Sciatic nerve (tissue), 2 donors: ENCODE results near the gene ARVCF. TPM values are rescaled to one million over a fixed set of nuclear protein-coding genes. Genes with fewer than 3 reads are reported as not detected.

ENCODE experiments used
- ATAC-seq: fragments of 200-7000 bp; cut with Tn5 transposase; one replicate; pipeline ENCODE4 v1.9.1; 2020; ENCODE audit warnings: mild to moderate bottlenecking, moderate library complexity
- DNase-seq: peaks from one replicate; pipeline ENCODE4 v3.0.0-alpha.2; 2020; ENCODE audit warnings: low spot score
- intact Hi-C: fragments of 100-400 bp; cut with DNase I; formaldehyde crosslinking; loops from one replicate; pipeline ENCODE4 v1.14.2; 2022
- total RNA-seq: library from RNA; stranded (reverse); fragmentation: NEBNext Ultra II Directional; extraction: Animal tissue kit (Norgen Biotek cat#: 25700); gene quantifications from one replicate; pipeline ENCODE4 v1.2.1, GENCODE V29; 2021
- donor health status: DM: no; HTN: no; CAD: no.
- donor health status: DM: no; HTN: no; CAD: no.

ARVCF gene
- total RNA-seq: 59.4 TPM

GRCh38 chr22:20016734-20017621 is at the start of gene ARVCF:
TSS of gene ARVCF (minus strand) at chr22:20016823. CDS start at chr22:19990794, 26,029 bp downstream.
- intact Hi-C loops: no loop called here
- DNase-seq (peak; percentile 96), ATAC-seq (peak; percentile 81)

GRCh38 chr22:20065896-20066616 is 49.4 kb upstream of the ARVCF start:
- DNase-seq (no peak), ATAC-seq (no peak)
- intact Hi-C loops: no loop called here

- ATAC-seq: no peak
- intact Hi-C loops: no loop called here
- DNase-seq: no peak
Observed at GRCh38 chr22:20064545-20065262, 48.1 kb upstream of the ARVCF start.

GRCh38 chr22:20064140-20064480 is 47.5 kb upstream of the ARVCF start:
- DNase-seq: no peak
- intact Hi-C loops: no loop called here
- ATAC-seq: no peak

GRCh38 chr22:20063271-20064139 is 46.9 kb upstream of the ARVCF start:
- intact Hi-C loops: no loop called here
- ATAC-seq (peak; percentile 26), DNase-seq (no peak)

- DNase-seq (no peak), ATAC-seq (no peak)
- intact Hi-C loops: no loop called here
Observed at GRCh38 chr22:20062766-20063083, 46.1 kb upstream of the ARVCF start.

- ATAC-seq (no peak), DNase-seq (no peak)
- intact Hi-C loops: no loop called here
Observed at GRCh38 chr22:20062043-20062765, 45.6 kb upstream of the ARVCF start.

- no peak for ATAC-seq
- intact Hi-C loops: no loop called here
- DNase-seq: no peak
Observed at GRCh38 chr22:20061481-20061861, 44.8 kb upstream of the ARVCF start.

GRCh38 chr22:20060700-20061480 is 44.3 kb upstream of the ARVCF start:
- intact Hi-C loops: no loop called here
- DNase-seq: no peak
- ATAC-seq: no peak

- ATAC-seq: no peak
Observed at GRCh38 chr22:20058989-20059770, 42.6 kb upstream of the ARVCF start.

GRCh38 chr22:20057596-20058268 is 41.1 kb upstream of the ARVCF start:
- intact Hi-C loops: no loop called here
- DNase-seq (no peak), ATAC-seq (no peak)

More at GRCh38 chr22:20058989-20059770, 42.6 kb upstream of the ARVCF start:
- no peak for DNase-seq
- intact Hi-C loops: no loop called here

- intact Hi-C loops: no loop called here
- ATAC-seq (no peak), DNase-seq (no peak)
Observed at GRCh38 chr22:20056696-20057386, 40.2 kb upstream of the ARVCF start.

GRCh38 chr22:20056161-20056560 is 39.5 kb upstream of the ARVCF start:
- intact Hi-C loops: no loop called here
- DNase-seq (no peak), ATAC-seq (peak; percentile 13)

- ATAC-seq: no peak
- no peak for DNase-seq
- intact Hi-C loops: no loop called here
Observed at GRCh38 chr22:20055654-20056053, 39.0 kb upstream of the ARVCF start.

GRCh38 chr22:20055144-20055543 is 38.5 kb upstream of the ARVCF start:
- intact Hi-C loops: no loop called here
- DNase-seq: no peak
- ATAC-seq: no peak

GRCh38 chr22:20054485-20054884 is 37.9 kb upstream of the ARVCF start:
- intact Hi-C loops: no loop called here
- no peak for ATAC-seq
- DNase-seq: no peak
